ENCODE data around the gene ADRM1. TPM values are rescaled to one million over a fixed set of nuclear protein-coding genes. Genes with fewer than 3 reads are reported as not detected.

The ADRM1 gene
- total RNA-seq, result 100 to 1,000 TPM in 3 of 4 donors, 10 to 100 TPM in 1; 89.9 to 140 (median 117) TPM

GRCh38 chr20:62302341-62303061 is at the start of gene ADRM1:
ADRM1 (plus strand) TSS chr20:62302997; CDS start chr20:62303569, 572 bp downstream.
- H3K9me3 ChIP-seq, result no peaks in the 10 kb centered on the region
- peak within 1 kb of the TSS; percentile 85 to 97 (median 96) for H3K27ac ChIP-seq
- H3K4me1 ChIP-seq, result peaks cover 19 to 23% of the 10 kb centered on the region in 2 donors
- peak; percentile 94 to 96 for DNase-seq
- 1 to 10% methylated on average over 3 to 44 of the region's 81 CpGs for WGBS, 2 donors
- H3K36me3 ChIP-seq, result peaks cover 20 to 21% of the 10 kb centered on the region in 2 donors
- no peaks in the 10 kb centered on the region for H3K27me3 ChIP-seq
- H3K4me3 ChIP-seq (replicated peaks in 1 of 3), result peak within 1 kb of the TSS; percentile 34 to 74 (median 51)
- intact Hi-C loops (cut with DNase I), result loop anchor here (5.0 to 10.0 kb wide), 2 partner anchors 80 to 192 kb away; no protein-coding TSS in a partner anchor
- TF ChIP-seq POLR2A (IDR thresholded peaks at IDR 0.05) (peak in 1 of 2 donors; percentile 77), CTCF (IDR thresholded peaks at IDR 0.05) (peak; percentile 77 to 99 (median 93))

- Histone ChIP-seq H3K36me3 (peaks cover 5 to 9% of the 10 kb centered on the region in 2 donors), H3K27me3 (no peaks in the 10 kb centered on the region), H3K27ac (no peak overlapping the region), H3K9me3 (no peaks in the 10 kb centered on the region), H3K4me3 (replicated peaks in 1 of 3) (no peak overlapping the region), H3K4me1 (peaks cover 0 to 10% of the 10 kb centered on the region in 2 donors)
- TF ChIP-seq CTCF (IDR thresholded peaks at IDR 0.05) (no peak), POLR2A (IDR thresholded peaks at IDR 0.05) (no peak)
- 90 to 95% methylated on average over 6 of the region's 6 CpGs for WGBS, 2 donors
- intact Hi-C loops (cut with DNase I), result no loop called here
- no peak for DNase-seq
Observed at GRCh38 chr20:62253398-62253797, 49.4 kb upstream of the ADRM1 start.

GRCh38 chr20:62254021-62254724 is 48.6 kb upstream of the ADRM1 start:
- H3K4me3 ChIP-seq (replicated peaks in 1 of 3), result no peak overlapping the region
- no peaks in the 10 kb centered on the region for H3K27me3 ChIP-seq
- no peak for TF ChIP-seq POLR2A (IDR thresholded peaks at IDR 0.05)
- no peak for TF ChIP-seq CTCF (IDR thresholded peaks at IDR 0.05)
- peaks cover 5 to 15% of the 10 kb centered on the region in 2 donors for H3K36me3 ChIP-seq
- intact Hi-C loops (cut with DNase I), result no loop called here
- 78 to 81% methylated on average over 22 to 24 of the region's 24 CpGs for WGBS, 2 donors
- DNase-seq, result no peak
- H3K9me3 ChIP-seq, result no peaks in the 10 kb centered on the region
- H3K27ac ChIP-seq, result no peak overlapping the region
- peaks cover 0 to 10% of the 10 kb centered on the region in 2 donors for H3K4me1 ChIP-seq

- Histone ChIP-seq H3K27me3 (no peaks in the 10 kb centered on the region), H3K4me3 (replicated peaks in 1 of 3) (no peak overlapping the region), H3K9me3 (no peaks in the 10 kb centered on the region), H3K27ac (no peak overlapping the region), H3K36me3 (peaks cover 15 to 23% of the 10 kb centered on the region in 2 donors), H3K4me1 (peaks cover 0 to 10% of the 10 kb centered on the region in 2 donors)
- DNase-seq, result no peak
- WGBS, 2 donors, result 94% methylated on average over 10 of the region's 10 CpGs
- intact Hi-C loops (cut with DNase I), result no loop called here
- no peak for TF ChIP-seq POLR2A (IDR thresholded peaks at IDR 0.05)
- no peak for TF ChIP-seq CTCF (IDR thresholded peaks at IDR 0.05)
Observed at GRCh38 chr20:62255976-62256375, 46.8 kb upstream of the ADRM1 start.
